ENCODE data around the gene DIS3L2. TPM values are rescaled to one million over a fixed set of nuclear protein-coding genes. Genes with fewer than 3 reads are reported as not detected.

Gene DIS3L2
- total RNA-seq, 1 donor from 2014 or later, result 24.0 TPM

DNA sequence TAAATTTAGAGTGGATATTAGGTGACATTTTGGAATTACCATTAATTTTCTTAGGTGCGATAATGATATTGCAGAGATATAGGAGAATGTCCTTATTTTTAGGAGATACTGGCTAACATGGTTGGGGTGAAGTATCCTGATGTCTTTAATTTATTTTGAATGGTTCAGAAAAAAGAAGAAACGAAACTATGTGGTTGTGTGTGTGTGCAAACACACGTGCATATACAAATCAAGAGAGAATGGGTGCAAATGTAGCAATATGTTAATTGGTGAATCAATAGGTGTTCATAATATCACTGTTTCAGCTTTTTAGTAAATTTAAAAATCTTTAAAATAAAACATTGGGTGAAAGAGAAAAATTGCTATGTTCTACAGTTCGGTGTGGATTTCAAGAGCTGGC, 140.9 kb downstream of the DIS3L2 start:
- H4K20me1 ChIP-seq (ENCODE audit: insufficient read depth, low read length), result peaks cover 4% of the 10 kb centered on the region
- H3K9ac ChIP-seq (ENCODE audit: low read length), result no peak overlapping the region
- no peaks in the 10 kb centered on the region for H3K9me3 ChIP-seq (ENCODE audit: insufficient read depth, low read depth, low read length)
- no peak overlapping the region for H3K27ac ChIP-seq (ENCODE audit: low read depth, low read length)
- peaks cover 6% of the 10 kb centered on the region for H3K9me3 Mint-ChIP-seq (ENCODE audit: unreplicated experiment)
- no peaks in the 10 kb centered on the region for H3K4me1 Mint-ChIP-seq (ENCODE audit: low read depth, unreplicated experiment)
- H3K27ac Mint-ChIP-seq (ENCODE audit: unreplicated experiment), result no peak overlapping the region
- no peak overlapping the region for H2AFZ ChIP-seq (ENCODE audit: low read depth, low read length)
- no peak overlapping the region for H3K4me3 Mint-ChIP-seq (ENCODE audit: unreplicated experiment)
- no peaks in the 10 kb centered on the region for H3K79me2 ChIP-seq (ENCODE audit: insufficient read depth, low read length)
- FAIRE-seq (no peak), DNase-seq (ENCODE audit: low read depth) (no peak)
- H3K4me2 ChIP-seq (ENCODE audit: low read length), result no peak overlapping the region
- no peak for TF ChIP-seq EZH2 (IDR thresholded peaks at IDR 0.05; ENCODE audit: insufficient read depth, low read length)
- H3K36me3 ChIP-seq (ENCODE audit: insufficient read depth, low read length), result no peaks in the 10 kb centered on the region
- no peaks in the 10 kb centered on the region for H3K27me3 ChIP-seq (ENCODE audit: insufficient read depth, low read length)
- H3K27me3 Mint-ChIP-seq (ENCODE audit: low read depth, unreplicated experiment), result no peaks in the 10 kb centered on the region
- H3K4me3 ChIP-seq (ENCODE audit: insufficient read depth, low read depth, low read length), result no peak overlapping the region
- H3K4me1 ChIP-seq (ENCODE audit: insufficient read depth, low read length), result no peaks in the 10 kb centered on the region
- peaks cover 9% of the 10 kb centered on the region for H3K36me3 Mint-ChIP-seq (ENCODE audit: low read depth, unreplicated experiment)

DNA sequence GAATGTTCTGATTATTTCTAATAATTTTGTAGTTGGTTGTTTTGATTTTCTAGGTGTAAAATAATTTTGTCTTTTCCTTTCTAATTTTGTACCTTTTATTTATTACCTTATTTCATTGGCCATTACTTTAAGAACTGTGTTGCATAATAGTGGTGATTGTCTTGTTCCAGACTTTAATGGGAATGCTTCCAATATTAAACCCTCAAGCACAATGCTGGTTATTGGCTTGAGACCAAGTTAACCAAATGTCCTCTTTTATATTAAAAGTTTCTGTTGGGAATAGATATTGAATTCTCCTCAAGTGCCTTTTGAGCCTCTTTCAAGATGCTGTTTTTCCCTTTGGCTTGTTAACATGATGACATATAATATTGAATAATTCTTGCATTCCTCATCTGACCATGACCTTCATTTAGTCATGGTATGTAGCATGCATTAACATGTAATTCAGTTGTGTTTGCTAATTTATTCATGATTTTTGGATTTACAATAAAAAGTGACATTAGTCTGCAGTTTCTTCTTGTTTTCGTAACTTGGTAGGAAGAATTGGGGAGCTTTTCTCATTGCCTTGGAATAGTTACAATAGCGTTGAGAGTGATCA, 141.7 kb downstream of the DIS3L2 start:
- no peak for TF ChIP-seq EZH2 (IDR thresholded peaks at IDR 0.05; ENCODE audit: insufficient read depth, low read length)
- TF ChIP-seq, protein P1, sequence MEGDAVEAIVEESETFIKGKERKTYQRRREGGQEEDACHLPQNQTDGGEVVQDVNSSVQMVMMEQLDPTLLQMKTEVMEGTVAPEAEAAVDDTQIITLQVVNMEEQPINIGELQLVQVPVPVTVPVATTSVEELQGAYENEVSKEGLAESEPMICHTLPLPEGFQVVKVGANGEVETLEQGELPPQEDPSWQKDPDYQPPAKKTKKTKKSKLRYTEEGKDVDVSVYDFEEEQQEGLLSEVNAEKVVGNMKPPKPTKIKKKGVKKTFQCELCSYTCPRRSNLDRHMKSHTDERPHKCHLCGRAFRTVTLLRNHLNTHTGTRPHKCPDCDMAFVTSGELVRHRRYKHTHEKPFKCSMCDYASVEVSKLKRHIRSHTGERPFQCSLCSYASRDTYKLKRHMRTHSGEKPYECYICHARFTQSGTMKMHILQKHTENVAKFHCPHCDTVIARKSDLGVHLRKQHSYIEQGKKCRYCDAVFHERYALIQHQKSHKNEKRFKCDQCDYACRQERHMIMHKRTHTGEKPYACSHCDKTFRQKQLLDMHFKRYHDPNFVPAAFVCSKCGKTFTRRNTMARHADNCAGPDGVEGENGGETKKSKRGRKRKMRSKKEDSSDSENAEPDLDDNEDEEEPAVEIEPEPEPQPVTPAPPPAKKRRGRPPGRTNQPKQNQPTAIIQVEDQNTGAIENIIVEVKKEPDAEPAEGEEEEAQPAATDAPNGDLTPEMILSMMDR (IDR thresholded peaks at IDR 0.05; ENCODE audit: insufficient read depth, low read depth, low read length), result no peak
- no peaks in the 10 kb centered on the region for H3K79me2 ChIP-seq (ENCODE audit: insufficient read depth, low read length)
- DNase-seq (ENCODE audit: low read depth) (peak; percentile 51), FAIRE-seq (no peak)
- no peaks in the 10 kb centered on the region for H3K27me3 ChIP-seq (ENCODE audit: insufficient read depth, low read length)
- Mint-ChIP-seq H3K4me3 (ENCODE audit: unreplicated experiment) (no peak overlapping the region), H3K27ac (ENCODE audit: unreplicated experiment) (no peak overlapping the region), H3K27me3 (ENCODE audit: low read depth, unreplicated experiment) (no peaks in the 10 kb centered on the region), H3K36me3 (ENCODE audit: low read depth, unreplicated experiment) (peaks cover 5% of the 10 kb centered on the region), H3K9me3 (ENCODE audit: unreplicated experiment) (peaks cover 3% of the 10 kb centered on the region), H3K4me1 (ENCODE audit: low read depth, unreplicated experiment) (no peaks in the 10 kb centered on the region)
- no peak overlapping the region for H3K27ac ChIP-seq (ENCODE audit: low read depth, low read length)
- no peak overlapping the region for H2AFZ ChIP-seq (ENCODE audit: low read depth, low read length)
- peaks cover 4% of the 10 kb centered on the region for H4K20me1 ChIP-seq (ENCODE audit: insufficient read depth, low read length)
- no peak overlapping the region for H3K9ac ChIP-seq (ENCODE audit: low read length)
- H3K4me1 ChIP-seq (ENCODE audit: insufficient read depth, low read length), result no peaks in the 10 kb centered on the region
- no peak overlapping the region for H3K4me2 ChIP-seq (ENCODE audit: low read length)
- H3K9me3 ChIP-seq (ENCODE audit: insufficient read depth, low read depth, low read length), result no peaks in the 10 kb centered on the region
- H3K4me3 ChIP-seq (ENCODE audit: insufficient read depth, low read depth, low read length), result no peak overlapping the region
- no peaks in the 10 kb centered on the region for H3K36me3 ChIP-seq (ENCODE audit: insufficient read depth, low read length)

DNA sequence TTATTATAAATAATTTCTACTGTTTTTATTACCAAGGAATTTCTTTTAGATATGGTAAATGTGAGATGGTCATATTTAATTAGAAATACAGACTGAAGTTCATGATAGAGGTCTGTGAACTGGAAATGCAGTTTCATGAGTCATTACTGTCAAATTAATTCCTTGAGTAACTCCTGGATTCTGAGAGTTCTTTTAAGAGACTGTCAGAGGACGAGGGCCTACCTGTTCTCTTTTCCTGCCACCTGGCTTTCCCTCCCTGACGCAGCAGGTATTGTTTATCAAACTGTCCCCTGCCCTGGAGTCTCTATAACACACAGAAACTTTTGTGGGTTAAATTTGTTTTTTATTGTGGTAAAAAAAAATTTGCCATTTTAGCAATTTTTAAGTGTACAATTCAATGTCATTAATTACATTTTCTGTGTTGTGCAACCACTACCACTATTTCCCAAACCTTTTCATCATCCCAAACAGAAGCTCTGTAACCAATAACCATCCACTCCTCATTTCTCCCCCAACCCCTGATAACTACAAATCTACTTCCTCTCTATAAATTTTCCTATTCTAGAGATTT, 142.6 kb downstream of the DIS3L2 start:
- Histone ChIP-seq H3K4me3 (ENCODE audit: insufficient read depth, low read depth, low read length) (no peak overlapping the region), H4K20me1 (ENCODE audit: insufficient read depth, low read length) (peaks cover 4% of the 10 kb centered on the region), H3K9ac (ENCODE audit: low read length) (no peak overlapping the region), H2AFZ (ENCODE audit: low read depth, low read length) (no peak overlapping the region), H3K27ac (ENCODE audit: low read depth, low read length) (no peak overlapping the region), H3K79me2 (ENCODE audit: insufficient read depth, low read length) (no peaks in the 10 kb centered on the region), H3K36me3 (ENCODE audit: insufficient read depth, low read length) (no peaks in the 10 kb centered on the region), H3K9me3 (ENCODE audit: insufficient read depth, low read depth, low read length) (no peaks in the 10 kb centered on the region), H3K4me1 (ENCODE audit: insufficient read depth, low read length) (no peaks in the 10 kb centered on the region), H3K27me3 (ENCODE audit: insufficient read depth, low read length) (no peaks in the 10 kb centered on the region), H3K4me2 (ENCODE audit: low read length) (no peak overlapping the region)
- no peak overlapping the region for H3K27ac Mint-ChIP-seq (ENCODE audit: unreplicated experiment)
- H3K27me3 Mint-ChIP-seq (ENCODE audit: low read depth, unreplicated experiment), result no peaks in the 10 kb centered on the region
- H3K9me3 Mint-ChIP-seq (ENCODE audit: unreplicated experiment), result peaks cover 1% of the 10 kb centered on the region
- FAIRE-seq, result peak; percentile 20
- no peaks in the 10 kb centered on the region for H3K4me1 Mint-ChIP-seq (ENCODE audit: low read depth, unreplicated experiment)
- peaks cover 3% of the 10 kb centered on the region for H3K36me3 Mint-ChIP-seq (ENCODE audit: low read depth, unreplicated experiment)
- no peak for DNase-seq (ENCODE audit: low read depth)
- H3K4me3 Mint-ChIP-seq (ENCODE audit: unreplicated experiment), result no peak overlapping the region
- TF ChIP-seq, protein P1 (IDR thresholded peaks at IDR 0.05; ENCODE audit: insufficient read depth, low read depth, low read length), result no peak
- no peak for TF ChIP-seq EZH2 (IDR thresholded peaks at IDR 0.05; ENCODE audit: insufficient read depth, low read length)
